NB4 (cell line): ENCODE results near the gene ANKRD37.

ENCODE experiments used
- DNase-seq: peaks from one replicate; pipeline ENCODE4 v3.0.0; 2010; ENCODE audit warnings: low read depth
- H3K4me3 ChIP-seq: one replicate; pipeline ENCODE4 v1.5.1; 2011; ENCODE audit warnings: mild to moderate bottlenecking, low read depth, low read length, moderate library complexity
- MYC ChIP-seq: IDR thresholded peaks from 2 replicates; pipeline ENCODE4 v1.6.1; 2011; ENCODE audit warnings: low read depth, low read length
- POLR2A ChIP-seq: IDR thresholded peaks from 2 replicates; pipeline ENCODE4 v1.6.1; 2011; ENCODE audit warnings: mild to moderate bottlenecking; ENCODE audit not compliant: insufficient read length; ENCODE audit errors: extremely low read depth
- TF ChIP-seq, protein P1 (sequence below): IDR thresholded peaks from one replicate; pipeline ENCODE4 v1.5.1; 2012; ENCODE audit warnings: low read depth, low read length
- TF ChIP-seq, protein P2 (sequence below): IDR thresholded peaks from 2 replicates; pipeline ENCODE4 v1.6.1; 2011; ENCODE audit warnings: low read depth, low read length

Gene ANKRD37

DNA sequence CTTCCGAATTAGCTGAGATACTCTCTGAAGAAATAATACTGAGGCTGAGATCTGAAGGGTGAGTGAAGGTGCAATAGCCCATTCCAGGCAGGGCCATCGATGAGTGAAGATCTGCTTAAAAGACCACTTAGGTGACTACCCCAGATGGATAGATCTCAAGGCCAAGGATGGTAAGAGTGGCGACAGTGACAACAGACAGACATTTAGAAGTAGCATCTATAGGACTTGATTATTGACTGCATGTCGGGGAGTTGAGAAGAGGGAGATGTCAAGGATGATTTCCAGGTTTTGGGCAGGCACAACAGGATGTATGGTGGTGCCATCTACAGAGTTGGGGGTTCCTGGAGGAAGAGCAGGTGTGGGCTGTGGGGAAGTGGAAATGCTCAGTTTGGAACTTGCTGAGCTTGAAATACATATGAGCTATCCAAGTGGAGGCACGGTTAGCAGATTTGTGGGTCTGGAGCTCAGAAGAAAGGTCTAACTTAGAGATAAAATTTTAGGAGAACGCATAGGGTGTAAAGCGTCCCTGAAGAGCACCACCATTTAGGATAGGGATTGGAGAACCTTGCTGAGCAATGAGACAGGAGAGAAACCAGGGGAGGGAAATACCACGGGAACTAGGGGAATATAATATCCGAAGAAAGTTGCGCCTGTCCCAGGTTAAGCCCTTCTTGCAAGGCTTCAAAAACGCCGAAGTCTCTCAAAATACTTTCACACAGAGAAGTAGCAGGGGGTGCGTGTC, 28.4 kb downstream of the ANKRD37 start:
- DNase-seq = no peak
- TF ChIP-seq, protein P1, sequence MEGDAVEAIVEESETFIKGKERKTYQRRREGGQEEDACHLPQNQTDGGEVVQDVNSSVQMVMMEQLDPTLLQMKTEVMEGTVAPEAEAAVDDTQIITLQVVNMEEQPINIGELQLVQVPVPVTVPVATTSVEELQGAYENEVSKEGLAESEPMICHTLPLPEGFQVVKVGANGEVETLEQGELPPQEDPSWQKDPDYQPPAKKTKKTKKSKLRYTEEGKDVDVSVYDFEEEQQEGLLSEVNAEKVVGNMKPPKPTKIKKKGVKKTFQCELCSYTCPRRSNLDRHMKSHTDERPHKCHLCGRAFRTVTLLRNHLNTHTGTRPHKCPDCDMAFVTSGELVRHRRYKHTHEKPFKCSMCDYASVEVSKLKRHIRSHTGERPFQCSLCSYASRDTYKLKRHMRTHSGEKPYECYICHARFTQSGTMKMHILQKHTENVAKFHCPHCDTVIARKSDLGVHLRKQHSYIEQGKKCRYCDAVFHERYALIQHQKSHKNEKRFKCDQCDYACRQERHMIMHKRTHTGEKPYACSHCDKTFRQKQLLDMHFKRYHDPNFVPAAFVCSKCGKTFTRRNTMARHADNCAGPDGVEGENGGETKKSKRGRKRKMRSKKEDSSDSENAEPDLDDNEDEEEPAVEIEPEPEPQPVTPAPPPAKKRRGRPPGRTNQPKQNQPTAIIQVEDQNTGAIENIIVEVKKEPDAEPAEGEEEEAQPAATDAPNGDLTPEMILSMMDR = no peak
- TF ChIP-seq MYC (no peak), POLR2A (no peak)
- TF ChIP-seq, protein P2, sequence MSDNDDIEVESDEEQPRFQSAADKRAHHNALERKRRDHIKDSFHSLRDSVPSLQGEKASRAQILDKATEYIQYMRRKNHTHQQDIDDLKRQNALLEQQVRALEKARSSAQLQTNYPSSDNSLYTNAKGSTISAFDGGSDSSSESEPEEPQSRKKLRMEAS = no peak
- H3K4me3 ChIP-seq = peak overlapping the region; percentile 94

DNA sequence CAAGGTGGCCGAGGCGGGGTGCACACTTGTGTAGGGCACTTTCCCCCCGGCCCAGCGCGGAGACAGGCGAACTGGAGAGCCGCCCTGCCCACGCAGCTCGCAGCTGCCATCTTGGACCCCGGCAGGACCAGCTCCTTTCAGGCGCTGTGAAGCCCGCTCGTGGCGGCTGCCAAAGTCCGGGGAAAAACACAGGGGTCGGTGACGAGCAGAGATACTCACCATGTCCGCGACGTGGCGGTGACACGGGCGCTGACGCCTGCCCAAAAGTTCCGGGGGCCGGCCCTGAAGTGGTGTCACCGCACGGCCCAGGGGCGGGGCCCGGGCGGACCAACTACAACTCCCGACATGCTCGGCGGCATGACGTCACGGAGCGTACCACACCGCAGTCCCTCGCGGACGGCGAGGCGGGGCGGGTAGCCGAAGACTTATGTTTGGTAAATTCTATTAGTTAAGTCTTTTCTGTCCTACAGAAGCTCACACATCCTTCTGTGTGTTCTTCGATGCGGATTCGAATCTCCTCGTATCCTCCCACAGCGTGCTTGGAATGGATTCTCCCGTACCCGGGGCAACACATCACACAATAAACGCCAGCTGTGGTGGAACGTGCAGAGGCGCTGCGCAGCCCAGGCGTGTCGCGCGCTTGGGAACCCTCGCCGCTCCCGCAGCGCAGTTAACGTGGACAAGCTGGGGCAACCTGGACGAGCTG, 29.2 kb downstream of the ANKRD37 start, which contains the start of gene UFSP2:
UFSP2 (minus strand) TSS at position 318 of the 706 bp plus-strand sequence; CDS start at position 222, 96 bp downstream.
- TF ChIP-seq, protein P2 = peak; percentile 70
- TF ChIP-seq, protein P1 = no peak
- TF ChIP-seq MYC (peak; percentile 56; the same call in 1 of the 2 replicates), POLR2A (peak; percentile 31)
- peak; percentile 87 for DNase-seq
- H3K4me3 ChIP-seq = peak within 1 kb of the TSS; percentile 94

DNA sequence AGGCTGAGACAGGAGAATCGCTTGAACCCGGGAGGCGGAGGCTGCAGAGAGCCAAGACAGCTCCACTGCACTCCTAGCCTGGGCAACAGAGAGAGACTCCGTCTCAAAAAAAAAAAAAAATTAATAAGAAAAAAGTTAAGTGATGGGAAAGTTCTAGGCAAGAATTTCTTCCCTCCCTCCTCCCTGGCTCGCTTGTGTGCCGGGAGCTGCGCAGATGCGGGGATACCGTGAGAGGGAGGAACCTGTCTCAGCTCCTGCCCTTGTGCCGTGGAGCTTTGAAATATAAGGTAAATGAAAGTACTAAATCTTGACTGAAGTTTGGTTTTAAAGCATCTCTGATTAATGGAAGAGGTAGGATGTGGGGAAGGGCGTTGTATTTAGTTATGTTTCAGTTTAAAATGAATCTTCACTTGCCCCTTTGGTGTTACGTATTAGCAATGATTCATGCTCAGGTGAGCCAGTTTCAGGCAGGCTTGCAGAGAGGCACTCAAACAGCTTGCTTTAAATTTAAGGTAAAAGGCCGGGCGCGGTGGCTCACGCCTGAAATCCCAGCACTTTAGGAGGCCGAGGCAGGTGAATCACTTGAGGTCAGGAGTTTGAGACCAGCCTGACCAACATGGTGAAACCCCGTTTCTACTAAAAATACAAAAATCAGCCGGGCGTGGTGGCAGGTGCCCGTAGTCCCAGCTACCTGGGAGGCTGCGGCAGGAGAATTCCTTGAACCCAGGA, 30.5 kb downstream of the ANKRD37 start:
- TF ChIP-seq POLR2A = no peak
- no peak for TF ChIP-seq MYC
- DNase-seq = no peak
- no peak overlapping the region for H3K4me3 ChIP-seq

DNA sequence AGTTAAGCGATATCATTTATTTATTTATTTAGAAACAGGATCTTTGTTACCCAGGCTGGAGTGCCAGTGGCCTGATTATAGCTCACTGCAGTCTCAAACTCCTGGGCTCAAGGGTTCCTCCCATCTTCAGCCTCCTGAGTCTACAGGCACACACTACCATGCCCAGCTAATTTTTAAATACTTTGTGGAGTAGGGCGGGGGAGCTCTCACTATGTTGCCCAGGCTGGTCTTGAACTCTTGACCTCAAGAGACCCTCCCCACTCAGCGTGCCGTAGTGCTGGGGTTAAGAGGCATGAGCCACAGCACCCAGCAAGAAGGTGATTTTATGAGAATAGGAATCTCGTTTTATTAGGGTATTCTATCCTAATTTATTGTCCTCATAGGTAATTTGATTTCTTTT, 33.0 kb downstream of the ANKRD37 start:
- peak; percentile 4 for DNase-seq
- TF ChIP-seq, protein P1 = no peak
- no peak for TF ChIP-seq POLR2A
- TF ChIP-seq, protein P2 = no peak
- TF ChIP-seq MYC = no peak
- no peak overlapping the region for H3K4me3 ChIP-seq

DNA sequence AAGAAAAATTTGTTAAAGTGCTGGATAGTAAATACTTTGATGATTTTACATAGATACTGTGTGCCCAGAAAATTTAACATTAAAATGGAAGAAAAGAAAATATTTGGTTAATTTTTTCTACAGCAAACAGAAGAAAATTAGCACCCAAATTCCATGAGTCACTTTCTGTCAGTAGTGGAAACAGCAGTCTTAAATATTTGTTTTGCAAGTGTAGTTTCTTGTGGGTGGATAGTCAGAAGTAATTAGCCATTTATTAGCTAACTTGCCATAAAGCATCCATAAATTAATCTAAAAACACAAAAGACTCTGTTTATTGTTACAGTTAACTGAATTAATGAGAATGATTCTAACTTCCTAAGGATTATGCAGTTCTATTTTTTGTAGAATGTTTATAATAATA, 38.8 kb downstream of the ANKRD37 start:
- no peak overlapping the region for H3K4me3 ChIP-seq
- DNase-seq = no peak
- TF ChIP-seq, protein P2 = no peak
- TF ChIP-seq, protein P1 = no peak
- TF ChIP-seq MYC (no peak), POLR2A (no peak)

DNA sequence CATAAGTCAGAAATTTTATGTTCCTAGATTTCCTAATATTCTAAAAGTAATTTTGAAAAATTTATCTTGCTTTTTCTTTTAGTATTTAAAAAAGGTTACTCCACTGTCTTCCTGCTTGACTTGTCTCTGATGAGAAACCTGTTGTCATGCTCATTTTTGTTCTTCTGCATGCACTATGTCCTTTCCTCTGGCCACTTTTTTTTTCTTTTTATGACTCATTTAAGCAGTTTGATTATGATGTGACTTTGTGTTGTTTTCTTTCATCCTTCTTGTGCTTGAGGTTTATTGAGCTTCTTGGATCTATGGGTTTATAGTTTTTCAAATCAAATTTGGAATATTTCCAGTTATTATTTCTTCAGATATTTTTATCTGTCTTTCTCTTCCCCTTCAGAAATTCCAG, 41.2 kb downstream of the ANKRD37 start:
- no peak overlapping the region for H3K4me3 ChIP-seq
- TF ChIP-seq, protein P1 = no peak
- no peak for TF ChIP-seq POLR2A
- no peak for TF ChIP-seq MYC
- TF ChIP-seq, protein P2 = no peak
- DNase-seq = no peak
